GM21737 (cell line): ENCODE measurements around the gene SECTM1.

Experiments
- ATAC-seq: cut with Tn5 transposase; IDR thresholded peaks from one replicate; pipeline ENCODE4 v1.9.1; 2021; ENCODE audit warnings: mild to moderate bottlenecking, moderate library complexity; ENCODE audit not compliant: unreplicated experiment

Gene SECTM1

GRCh38 chr17:82301916-82302567 lies 31.5 kb downstream of the SECTM1 start:
- no peak for ATAC-seq

GRCh38 chr17:82301300-82301915 lies 32.2 kb downstream of the SECTM1 start:
- no peak for ATAC-seq

- no peak for ATAC-seq
Measured at GRCh38 chr17:82300707-82301270, 32.8 kb downstream of the SECTM1 start.

- ATAC-seq = no peak
Measured at GRCh38 chr17:82300228-82300627, 33.3 kb downstream of the SECTM1 start.

- ATAC-seq = no peak
Measured at GRCh38 chr17:82299452-82299851, 34.1 kb downstream of the SECTM1 start.

- ATAC-seq = no peak
Measured at GRCh38 chr17:82298538-82299421, 34.8 kb downstream of the SECTM1 start.

GRCh38 chr17:82297714-82298537 lies 35.6 kb downstream of the SECTM1 start:
- peak; percentile 46 for ATAC-seq

- peak; percentile 27 for ATAC-seq
Measured at GRCh38 chr17:82297280-82297713, 36.3 kb downstream of the SECTM1 start.

- ATAC-seq = no peak
Measured at GRCh38 chr17:82296511-82297279, 36.9 kb downstream of the SECTM1 start.

GRCh38 chr17:82295472-82295814 lies 38.1 kb downstream of the SECTM1 start:
- no peak for ATAC-seq

- ATAC-seq = no peak
Measured at GRCh38 chr17:82294064-82294773, 39.3 kb downstream of the SECTM1 start.

- peak; percentile 86 for ATAC-seq
Measured at GRCh38 chr17:82292251-82293154, 41.1 kb downstream of the SECTM1 start.

- no peak for ATAC-seq
Measured at GRCh38 chr17:82291582-82292250, 41.9 kb downstream of the SECTM1 start.

GRCh38 chr17:82287868-82288801 lies 45.4 kb downstream of the SECTM1 start:
- ATAC-seq = no peak

GRCh38 chr17:82287013-82287867 lies 46.3 kb downstream of the SECTM1 start:
- ATAC-seq = no peak

- ATAC-seq = no peak
Measured at GRCh38 chr17:82285141-82285540, 48.4 kb downstream of the SECTM1 start.
